GM12864 (cell line): ENCODE data around the gene SEMA3C.

Experiments used
- DNase-seq: peaks from one replicate; pipeline ENCODE4 v3.0.0-alpha.2; 2011; ENCODE audit warnings: low read depth
- H3K4me3 ChIP-seq: 2 replicates; pipeline ENCODE4 v1.5.1; 2011; ENCODE audit warnings: mild to moderate bottlenecking, low read depth, low read length, control low read depth
- TF ChIP-seq, protein P1 (sequence below): IDR thresholded peaks from 2 replicates; pipeline ENCODE4 v1.5.1; 2011; ENCODE audit warnings: low read depth, mild to moderate bottlenecking, moderate library complexity, low read length, control low read depth, inconsistent platforms; ENCODE audit errors: missing control alignments

SEMA3C gene

DNA sequence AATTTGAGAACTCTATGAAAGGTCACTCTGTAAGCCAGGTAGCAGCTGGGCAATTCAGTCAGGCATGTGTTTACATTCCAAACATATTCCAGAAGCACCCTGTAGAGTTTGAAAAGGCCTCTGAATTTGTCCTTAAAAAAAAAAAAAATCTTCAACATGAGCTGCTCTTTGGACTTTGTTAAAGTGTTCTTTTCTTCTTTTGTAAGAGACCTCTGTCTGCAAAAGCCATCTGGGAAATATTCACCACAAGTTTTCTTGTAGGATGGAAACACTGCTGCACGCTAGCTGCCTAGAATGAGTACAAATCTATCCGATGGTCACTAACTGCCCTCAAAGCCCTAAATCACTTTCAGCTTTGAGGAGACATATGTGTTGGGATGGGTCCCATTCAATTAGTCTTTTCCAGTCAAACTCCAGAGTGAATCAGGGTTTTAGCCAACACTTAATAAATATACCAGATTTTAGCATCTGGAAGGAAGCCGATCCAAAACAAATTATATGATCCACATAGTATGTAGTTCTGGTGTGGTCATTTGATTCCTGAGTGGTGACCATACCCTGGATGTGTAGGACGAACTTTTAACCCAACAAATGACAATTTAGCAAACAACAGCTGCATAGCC is 194.5 kb downstream of the SEMA3C start:
- H3K4me3 ChIP-seq: no peak overlapping the region
- DNase-seq: no peak
- TF ChIP-seq, protein P1, sequence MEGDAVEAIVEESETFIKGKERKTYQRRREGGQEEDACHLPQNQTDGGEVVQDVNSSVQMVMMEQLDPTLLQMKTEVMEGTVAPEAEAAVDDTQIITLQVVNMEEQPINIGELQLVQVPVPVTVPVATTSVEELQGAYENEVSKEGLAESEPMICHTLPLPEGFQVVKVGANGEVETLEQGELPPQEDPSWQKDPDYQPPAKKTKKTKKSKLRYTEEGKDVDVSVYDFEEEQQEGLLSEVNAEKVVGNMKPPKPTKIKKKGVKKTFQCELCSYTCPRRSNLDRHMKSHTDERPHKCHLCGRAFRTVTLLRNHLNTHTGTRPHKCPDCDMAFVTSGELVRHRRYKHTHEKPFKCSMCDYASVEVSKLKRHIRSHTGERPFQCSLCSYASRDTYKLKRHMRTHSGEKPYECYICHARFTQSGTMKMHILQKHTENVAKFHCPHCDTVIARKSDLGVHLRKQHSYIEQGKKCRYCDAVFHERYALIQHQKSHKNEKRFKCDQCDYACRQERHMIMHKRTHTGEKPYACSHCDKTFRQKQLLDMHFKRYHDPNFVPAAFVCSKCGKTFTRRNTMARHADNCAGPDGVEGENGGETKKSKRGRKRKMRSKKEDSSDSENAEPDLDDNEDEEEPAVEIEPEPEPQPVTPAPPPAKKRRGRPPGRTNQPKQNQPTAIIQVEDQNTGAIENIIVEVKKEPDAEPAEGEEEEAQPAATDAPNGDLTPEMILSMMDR: no peak

DNA sequence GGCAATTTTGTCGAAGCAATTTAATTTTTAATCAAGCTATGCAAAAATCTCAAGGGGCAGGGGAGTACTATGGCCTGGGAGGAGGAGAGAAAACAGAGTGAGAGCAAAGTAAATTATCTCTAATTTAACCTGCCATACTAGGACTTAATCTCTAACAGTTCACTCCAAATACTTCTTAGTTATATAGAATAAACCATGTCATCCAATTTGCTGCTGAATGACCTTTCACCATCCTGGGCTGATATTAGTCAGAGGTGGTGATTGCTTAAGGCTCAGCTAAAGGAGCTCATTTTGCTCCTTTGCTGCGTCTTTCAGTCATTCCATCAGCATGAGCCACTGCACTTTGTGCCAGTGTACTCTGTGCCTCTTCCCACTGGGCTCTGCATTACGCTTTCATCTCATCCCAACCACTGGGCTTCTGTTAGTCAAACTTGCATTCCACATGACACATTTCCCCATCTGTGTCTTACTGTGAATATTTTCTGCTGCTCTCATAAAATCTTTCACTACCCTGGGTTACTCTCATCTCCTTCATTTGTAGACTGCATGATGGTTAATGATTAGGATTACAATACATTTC is 196.1 kb downstream of the SEMA3C start:
- TF ChIP-seq, protein P1: no peak
- no peak for DNase-seq
- no peak overlapping the region for H3K4me3 ChIP-seq

DNA sequence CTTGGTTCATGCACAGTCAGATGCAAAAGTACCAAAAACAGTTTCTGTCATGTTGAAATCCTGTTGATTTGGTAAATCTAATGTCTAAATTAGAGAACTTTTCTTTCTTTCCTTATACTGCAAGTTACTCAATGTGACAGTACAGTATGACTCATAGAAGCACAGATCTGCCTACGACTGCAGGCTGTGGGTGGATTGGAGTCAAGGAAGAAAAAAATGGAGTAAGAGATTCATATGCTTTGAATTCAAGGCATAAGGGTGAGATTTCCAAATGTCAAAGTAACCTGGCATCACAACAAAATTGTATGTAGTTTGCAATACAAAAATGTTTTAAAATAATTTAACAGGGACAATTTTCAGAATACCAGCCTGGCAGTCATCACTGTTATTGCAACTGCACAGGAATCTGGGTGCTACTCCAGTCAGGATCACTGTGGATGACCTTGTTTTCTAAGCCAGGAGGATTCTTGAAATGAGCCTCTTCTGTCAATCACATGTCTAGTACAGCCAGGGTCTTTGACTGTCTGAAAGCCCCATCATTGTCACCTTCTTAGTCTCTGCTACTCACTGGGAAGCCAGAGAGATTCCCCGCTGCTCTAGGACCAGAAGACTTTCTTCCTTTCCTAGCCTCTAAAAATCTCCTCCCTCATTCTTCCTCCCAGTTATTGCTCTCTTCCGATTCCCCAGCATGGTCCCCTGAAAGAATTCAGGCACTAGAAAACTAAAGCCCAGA is 196.8 kb downstream of the SEMA3C start:
- TF ChIP-seq, protein P1: no peak
- DNase-seq: no peak
- H3K4me3 ChIP-seq: no peak overlapping the region

DNA sequence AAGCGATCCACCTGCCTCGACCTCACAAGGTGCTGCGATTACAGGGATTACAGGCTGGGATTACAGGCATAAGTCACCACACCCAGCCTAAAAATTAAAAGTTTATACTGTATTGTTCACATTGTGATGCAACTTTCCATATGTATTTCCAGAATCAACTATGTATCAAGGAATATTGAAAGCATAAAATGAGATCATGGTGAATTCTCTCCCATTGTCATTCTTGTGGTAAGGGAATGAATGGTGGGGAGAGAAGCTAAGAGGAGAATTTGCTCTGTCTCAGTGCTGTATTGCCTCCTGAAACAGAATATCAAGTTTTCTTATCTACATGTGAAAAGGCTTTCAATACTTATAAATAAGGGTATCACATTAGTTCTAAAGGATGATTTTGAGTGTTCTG is 198.7 kb downstream of the SEMA3C start:
- no peak for DNase-seq
- TF ChIP-seq, protein P1: no peak
- H3K4me3 ChIP-seq: no peak overlapping the region

DNA sequence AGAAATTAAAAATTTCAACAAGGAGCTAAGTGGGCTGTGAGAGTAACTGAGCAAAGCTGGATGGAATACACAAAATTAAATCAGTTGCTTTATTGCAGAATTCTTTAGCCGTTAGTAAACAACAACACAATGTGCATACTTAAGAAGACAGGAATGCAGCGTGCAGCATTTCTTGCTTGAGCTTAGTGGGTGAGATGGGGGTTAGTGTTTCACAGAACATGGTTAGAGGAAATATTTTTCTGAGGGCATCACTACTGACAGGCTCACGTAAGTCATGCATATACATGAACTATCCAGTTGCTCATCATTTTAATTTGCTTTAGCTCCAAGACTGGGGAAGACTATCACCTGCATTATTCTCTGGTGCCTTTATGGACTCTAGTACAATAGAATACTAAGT is 199.6 kb downstream of the SEMA3C start:
- no peak for DNase-seq
- no peak overlapping the region for H3K4me3 ChIP-seq
- TF ChIP-seq, protein P1: no peak

DNA sequence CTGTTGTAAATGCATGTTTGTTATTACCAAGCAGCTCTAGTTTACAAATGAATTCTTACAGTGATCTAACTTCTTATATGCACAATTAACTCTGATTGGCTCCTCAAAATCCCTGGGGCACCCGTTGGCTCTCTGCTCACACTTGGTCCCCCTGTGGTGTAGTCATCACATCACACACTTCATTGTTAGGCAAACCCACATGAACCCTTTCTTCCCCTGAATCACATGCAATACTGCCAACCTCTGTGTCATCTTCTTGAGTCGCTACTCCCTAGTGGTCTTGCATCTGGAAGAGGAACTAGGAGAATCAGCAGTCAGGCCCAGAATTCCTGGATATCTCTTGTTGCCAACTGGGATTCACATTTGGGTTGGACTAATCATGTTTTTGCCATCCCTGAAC is 207.3 kb downstream of the SEMA3C start:
- DNase-seq: no peak
- TF ChIP-seq, protein P1: no peak

More for the DNA sequence above, 207.3 kb downstream of the SEMA3C start:
- no peak overlapping the region for H3K4me3 ChIP-seq
